IMR-90 (cell line): ENCODE data around the gene SPTLC2. TPM values are rescaled to one million over a fixed set of nuclear protein-coding genes. Genes with fewer than 3 reads are reported as not detected.

ENCODE experiments used
- ATAC-seq: fragments of 200-7000 bp; cut with Tn5 transposase; 2 replicates; pipeline ENCODE4 v1.9.1; 2020; ENCODE audit warnings: low read depth, mild to moderate bottlenecking, moderate library complexity
- BruUV-seq: library from RNA; stranded (reverse); fragments of 400-500 nt; replicated peaks from 2 replicates; lab custom pipeline; 2021; lab: Mats Ljungman, UMichigan
- CTCF ChIA-PET: fragments of 300-600 bp; formaldehyde crosslinking; extraction: SDS; loops from one replicate; lab custom pipeline; 2021; ENCODE audit warnings: antibody characterized with exemption; lab: Yijun Ruan, JAX
- POLR2A ChIA-PET: fragments of 300-600 bp; sonication (Branson Sonifier 250); formaldehyde crosslinking; loops from one replicate; lab custom pipeline; 2022; ENCODE audit warnings: antibody characterized with exemption; ENCODE audit not compliant: unreplicated experiment; lab: Charles Lee
- DNase-seq: peaks from one replicate; pipeline ENCODE4 v3.0.0; 2013
- H2AFZ ChIP-seq: replicated peaks from 2 replicates; pipeline ENCODE3; 2013; ENCODE audit warnings: low read length, mild to moderate bottlenecking; ENCODE audit not compliant: poor library complexity
- H2AK5ac ChIP-seq: 2 replicates; pipeline ENCODE4 v1.6.1; 2013; ENCODE audit warnings: low read depth, low read length, inconsistent platforms
- H2AK9ac ChIP-seq: replicated peaks from 2 replicates; pipeline ENCODE3; 2013; ENCODE audit warnings: mild to moderate bottlenecking, low read depth, low read length, moderate library complexity; ENCODE audit not compliant: poor library complexity
- H2BK120ac ChIP-seq: 2 replicates; pipeline ENCODE4 v1.6.1; 2013; ENCODE audit warnings: low read depth, low read length, inconsistent platforms
- H2BK15ac ChIP-seq: 3 replicates; pipeline ENCODE4 v1.6.1; 2013; ENCODE audit warnings: low read depth, low read length, inconsistent platforms
- H2BK20ac ChIP-seq: 2 replicates; pipeline ENCODE4 v1.6.1; 2013; ENCODE audit warnings: low read depth, mild to moderate bottlenecking, inconsistent platforms, low read length, moderate library complexity
- H2BK5ac ChIP-seq: 2 replicates; pipeline ENCODE4 v1.6.1; 2013; ENCODE audit warnings: mild to moderate bottlenecking, low read depth, low read length, inconsistent platforms; ENCODE audit not compliant: poor library complexity, severe bottlenecking
- H3K14ac ChIP-seq: replicated peaks from 2 replicates; pipeline ENCODE4 v1.6.1; 2013; ENCODE audit warnings: low read depth, low read length, inconsistent platforms
- H3K18ac ChIP-seq: 2 replicates; pipeline ENCODE4 v1.6.1; 2013; ENCODE audit warnings: low read depth, low read length, control low read depth
- H3K23ac ChIP-seq: 2 replicates; pipeline ENCODE4 v1.6.1; 2013; ENCODE audit warnings: low read depth, low read length, inconsistent platforms
- H3K27ac ChIP-seq: 2 replicates; pipeline ENCODE4 v1.5.1; 2013; ENCODE audit warnings: mild to moderate bottlenecking, control low read depth, low read length; ENCODE audit not compliant: insufficient read depth
- H3K27me3 ChIP-seq: 2 replicates; pipeline ENCODE4 v1.6.1; 2013; ENCODE audit warnings: low read length; ENCODE audit not compliant: control insufficient read depth, insufficient read depth
- H3K36me3 ChIP-seq: 2 replicates; pipeline ENCODE4 v1.6.1; 2013; ENCODE audit warnings: low read length, mixed read lengths; ENCODE audit not compliant: control insufficient read depth, insufficient read depth
- H3K4ac ChIP-seq: 2 replicates; pipeline ENCODE4 v1.6.1; 2013; ENCODE audit warnings: low read depth, low read length, inconsistent platforms
- H3K4me1 ChIP-seq: 2 replicates; pipeline ENCODE4 v1.6.1; 2013; ENCODE audit warnings: low read length, mixed read lengths; ENCODE audit not compliant: control insufficient read depth, insufficient read depth
- H3K4me2 ChIP-seq: 2 replicates; pipeline ENCODE4 v1.6.1; 2013; ENCODE audit warnings: low read depth, mild to moderate bottlenecking, control low read depth, low read length, moderate library complexity
- H3K4me3 ChIP-seq: 2 replicates; pipeline ENCODE4 v1.5.1; 2013; ENCODE audit warnings: low read depth, mild to moderate bottlenecking, control low read depth, low read length, moderate library complexity; ENCODE audit not compliant: insufficient read depth
- H3K56ac ChIP-seq: 2 replicates; pipeline ENCODE4 v1.6.1; 2013; ENCODE audit warnings: low read length, inconsistent platforms; ENCODE audit not compliant: insufficient read depth; ENCODE audit errors: extremely low read depth
- H3K79me1 ChIP-seq, 2 experiments: 2 replicates each; pipeline ENCODE4 v1.6.1; 2013; ENCODE audit warnings: low read length in 2 of 2, inconsistent platforms in 1 of 2, low read depth in 1 of 2
- H3K9ac ChIP-seq: 2 replicates; pipeline ENCODE4 v1.6.1; 2013; ENCODE audit warnings: low read depth, low read length, control low read depth
- H3K9me1 ChIP-seq: 2 replicates; pipeline ENCODE4 v1.6.1; 2013; ENCODE audit warnings: low read length, inconsistent platforms; ENCODE audit not compliant: insufficient read depth
- H3K9me3 ChIP-seq: 2 replicates; pipeline ENCODE4 v1.6.1; 2013; ENCODE audit warnings: low read length; ENCODE audit not compliant: control insufficient read depth, insufficient read depth
- H4K20me1 ChIP-seq: 2 replicates; pipeline ENCODE4 v1.6.1; 2013; ENCODE audit warnings: low read length, inconsistent platforms; ENCODE audit not compliant: insufficient read depth
- H4K5ac ChIP-seq: 2 replicates; pipeline ENCODE4 v1.6.1; 2013; ENCODE audit warnings: mild to moderate bottlenecking, low read depth, low read length, control low read depth
- H4K8ac ChIP-seq, 2 experiments: 2 replicates each; pipeline ENCODE4 v1.6.1; 2013; ENCODE audit warnings: low read depth in 2 of 2, low read length in 2 of 2, control low read depth in 1 of 2, inconsistent platforms in 1 of 2
- H4K91ac ChIP-seq: 2 replicates; pipeline ENCODE4 v1.6.1; 2013; ENCODE audit warnings: low read depth, low read length, inconsistent platforms; ENCODE audit not compliant: insufficient read depth
- CEBPB ChIP-seq: IDR thresholded peaks from 2 replicates; pipeline ENCODE4 v1.6.1; 2012; ENCODE audit warnings: low read depth, low read length, improper control_type of control experiment
- MAFK ChIP-seq: IDR thresholded peaks from 2 replicates; pipeline ENCODE4 v1.6.1; 2012; ENCODE audit warnings: low read depth, low read length, improper control_type of control experiment
- MXI1 ChIP-seq: IDR thresholded peaks from 2 replicates; pipeline ENCODE4 v1.6.1; 2012; ENCODE audit warnings: low read depth, mild to moderate bottlenecking, low read length, moderate library complexity, borderline replicate concordance
- SMC3 ChIP-seq: fragments of 150-350 bp; IDR thresholded peaks from 2 replicates; pipeline ENCODE4 v1.6.1; 2016; ENCODE audit warnings: low read depth, mild to moderate bottlenecking, antibody characterized with exemption, low read length, moderate library complexity
- WGBS, 2 experiments: methylation state at CpG; one replicate each; pipeline versions ENCODE4 v1.1.5 to v1.1.7; 2013; ENCODE audit warnings: missing lambda C conversion rate in 2 of 2; ENCODE audit not compliant: insufficient read length in 1 of 2; ENCODE audit errors: extremely low coverage in 2 of 2; 5-methylcytosine and 5-hydroxymethylcytosine counted together
- dilution Hi-C: fragments of 300-500 bp; cut with HindIII; formaldehyde crosslinking; loops from one replicate; pipeline ENCODE4 v1.14.3; 2018; ENCODE audit warnings: low sequenced_read_pairs; ENCODE audit not compliant: unreplicated experiment
- in situ Hi-C: fragments of 300-500 bp; cut with MboI; formaldehyde crosslinking; loops from 3 replicates; pipeline ENCODE4 v1.14.3; 2019; ENCODE audit warnings: low sequenced_read_pairs, inconsistent platforms, mixed read lengths
- intact Hi-C: fragments of 100-400 bp; cut with micrococcal nuclease; formaldehyde crosslinking; loops from 2 replicates; pipeline ENCODE4 v1.10.0; 2022
- polyA plus RNA-seq, 3 experiments: library from polyadenylated mRNA; depleted of rRNA; stranded (reverse); fragments of >200 nt; gene quantifications; 2 replicates each; pipeline ENCODE4 v1.2.3, GENCODE V29; 2012; ENCODE audit warnings: low replicate concordance in 1 of 3
- total RNA-seq: library from RNA; depleted of rRNA; stranded (reverse); fragments of >200 nt; gene quantifications from 2 replicates; pipeline ENCODE4 v1.2.3, GENCODE V29; 2012
- TF ChIP-seq, protein P1 (sequence below): conservative IDR thresholded peaks from 2 replicates; pipeline ENCODE4 v1.5.1; 2012; ENCODE audit warnings: mild to moderate bottlenecking, low read depth, low read length, improper control_type of control experiment

The SPTLC2 gene
- total and polyA plus RNA-seq, 2 of the 4 experiments (the other 2 are of a cell fraction) = 22.6 to 68.3 TPM

DNA sequence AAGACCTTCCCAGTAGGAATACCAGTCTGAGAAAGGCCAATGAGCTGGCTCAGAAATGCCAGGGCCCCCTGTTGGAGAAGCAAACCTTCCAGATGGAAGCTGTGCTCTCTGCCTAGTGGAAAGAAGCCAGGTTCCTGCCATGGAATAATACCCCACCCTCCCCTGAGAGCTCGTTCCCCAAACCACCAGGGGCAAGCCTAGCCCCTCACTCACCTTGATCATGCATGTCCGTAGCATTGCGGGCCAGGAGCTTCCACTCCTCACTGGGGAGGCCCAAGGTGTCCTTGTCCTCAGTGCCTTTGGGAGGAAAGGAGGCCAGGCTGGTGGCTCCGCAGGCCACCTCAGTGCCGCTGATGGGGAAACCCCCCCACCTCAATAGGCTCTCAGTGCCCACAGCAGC, 138.4 kb downstream of the SPTLC2 start:
- Histone ChIP-seq H3K9me3 (no peaks in the 10 kb centered on the region), H3K27ac (no peak overlapping the region), H4K8ac (no peak overlapping the region), H3K56ac (no peak overlapping the region), H4K20me1 (no peaks in the 10 kb centered on the region; the same call in 1 of the 2 replicates), H2BK15ac (no peak overlapping the region), H3K9ac (no peak overlapping the region), H4K91ac (no peak overlapping the region), H3K79me1 (no peaks in the 10 kb centered on the region), H2BK20ac (no peak overlapping the region), H3K4ac (no peak overlapping the region), H4K5ac (no peak overlapping the region), H3K14ac (no peak overlapping the region), H2AFZ (no peak overlapping the region), H3K27me3 (peaks cover 16% of the 10 kb centered on the region), H2AK9ac (no peak overlapping the region), H3K18ac (no peak overlapping the region), H3K23ac (no peak overlapping the region), H3K4me1 (no peaks in the 10 kb centered on the region), H2BK5ac (no peak overlapping the region), H2AK5ac (no peak overlapping the region), H3K4me3 (no peak overlapping the region), H3K4me2 (no peak overlapping the region), H2BK120ac (no peak overlapping the region), H3K36me3 (no peaks in the 10 kb centered on the region), H3K9me1 (no peaks in the 10 kb centered on the region)
- intact Hi-C loops (no loop called here), dilution Hi-C loops (no loop called here), in situ Hi-C loops (no loop called here)
- TF ChIP-seq, protein P1, sequence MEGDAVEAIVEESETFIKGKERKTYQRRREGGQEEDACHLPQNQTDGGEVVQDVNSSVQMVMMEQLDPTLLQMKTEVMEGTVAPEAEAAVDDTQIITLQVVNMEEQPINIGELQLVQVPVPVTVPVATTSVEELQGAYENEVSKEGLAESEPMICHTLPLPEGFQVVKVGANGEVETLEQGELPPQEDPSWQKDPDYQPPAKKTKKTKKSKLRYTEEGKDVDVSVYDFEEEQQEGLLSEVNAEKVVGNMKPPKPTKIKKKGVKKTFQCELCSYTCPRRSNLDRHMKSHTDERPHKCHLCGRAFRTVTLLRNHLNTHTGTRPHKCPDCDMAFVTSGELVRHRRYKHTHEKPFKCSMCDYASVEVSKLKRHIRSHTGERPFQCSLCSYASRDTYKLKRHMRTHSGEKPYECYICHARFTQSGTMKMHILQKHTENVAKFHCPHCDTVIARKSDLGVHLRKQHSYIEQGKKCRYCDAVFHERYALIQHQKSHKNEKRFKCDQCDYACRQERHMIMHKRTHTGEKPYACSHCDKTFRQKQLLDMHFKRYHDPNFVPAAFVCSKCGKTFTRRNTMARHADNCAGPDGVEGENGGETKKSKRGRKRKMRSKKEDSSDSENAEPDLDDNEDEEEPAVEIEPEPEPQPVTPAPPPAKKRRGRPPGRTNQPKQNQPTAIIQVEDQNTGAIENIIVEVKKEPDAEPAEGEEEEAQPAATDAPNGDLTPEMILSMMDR = no peak
- TF ChIP-seq SMC3 (no peak), MAFK (no peak), CEBPB (no peak), MXI1 (no peak)
- POLR2A ChIA-PET = no interaction called here
- DNase-seq = no peak
- no TSS peak for BruUV-seq
- no peak for ATAC-seq
- CTCF ChIA-PET = no interaction called here
- no CpG with 5 or more reads among the region's 5 CpGs for WGBS, 2 experiments
